GM21528 (cell line): ENCODE results near the gene VTI1A.
"Not testable (repeated sequence)": the region's sequence is repeated elsewhere in the genome, so short reads cannot be mapped to it uniquely, and the experiment has no call there.

ENCODE experiments used
- ATAC-seq: cut with Tn5 transposase; IDR thresholded peaks from one replicate; pipeline ENCODE4 v1.9.1; 2021; ENCODE audit warnings: mild to moderate bottlenecking, moderate library complexity; ENCODE audit not compliant: unreplicated experiment, low FRiP score

Gene VTI1A

DNA sequence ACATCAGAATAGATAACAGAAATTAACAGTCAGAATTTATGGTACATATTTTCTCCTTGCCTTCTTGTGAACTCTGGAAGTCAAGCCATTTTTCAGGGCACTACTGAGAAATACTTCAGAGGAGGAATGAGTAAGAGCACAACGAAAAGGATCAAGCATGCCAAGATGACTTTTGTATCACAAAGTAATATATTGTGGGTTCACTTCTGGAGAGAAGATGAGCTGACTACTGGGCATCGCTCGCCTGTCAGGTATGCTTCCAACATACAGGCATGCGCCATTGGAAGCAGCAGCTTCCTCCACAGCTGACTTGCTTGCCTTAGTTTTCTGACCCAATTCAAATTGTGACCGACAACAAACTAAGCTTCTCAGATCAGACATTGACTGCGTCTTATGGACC is 137.3 kb downstream of the VTI1A start:
- ATAC-seq, result no peak

DNA sequence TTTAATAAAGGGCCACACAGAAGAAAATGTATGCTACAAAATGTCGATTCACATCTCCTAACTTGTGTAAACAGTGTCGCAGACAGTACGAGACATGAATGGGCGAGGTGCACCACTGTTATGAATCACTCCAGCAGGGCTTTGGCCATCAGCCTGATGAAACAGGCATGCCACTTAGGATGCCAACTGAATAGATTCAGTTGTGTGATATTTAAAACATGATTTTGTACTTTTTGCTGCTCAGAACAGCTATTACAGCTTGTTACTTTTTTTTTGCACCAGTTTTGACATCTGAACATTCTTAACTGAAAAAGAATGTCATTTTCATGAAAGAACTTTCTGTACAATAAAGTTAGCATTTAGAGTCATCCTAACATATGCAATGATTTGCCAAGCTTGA is 138.1 kb downstream of the VTI1A start:
- ATAC-seq, result no peak

DNA sequence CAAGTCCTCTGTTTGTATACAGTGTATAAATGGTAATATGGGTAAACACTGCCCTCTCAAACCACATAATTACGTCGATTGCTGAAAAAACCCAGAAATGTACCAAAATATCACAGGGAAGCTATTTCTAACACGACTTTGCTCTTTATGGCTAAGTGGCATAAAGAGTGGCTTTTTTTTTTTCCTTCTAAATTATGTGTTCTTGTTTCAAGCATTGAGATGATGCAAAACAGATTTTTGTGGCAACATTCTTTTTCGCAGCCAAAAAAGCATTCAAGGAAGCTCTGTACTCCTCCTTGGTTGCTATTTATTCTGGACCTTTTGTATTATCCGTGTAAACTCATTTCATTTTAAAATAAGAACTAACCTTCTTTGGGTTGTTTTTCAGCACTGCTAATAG is 138.9 kb downstream of the VTI1A start:
- ATAC-seq, result no peak

DNA sequence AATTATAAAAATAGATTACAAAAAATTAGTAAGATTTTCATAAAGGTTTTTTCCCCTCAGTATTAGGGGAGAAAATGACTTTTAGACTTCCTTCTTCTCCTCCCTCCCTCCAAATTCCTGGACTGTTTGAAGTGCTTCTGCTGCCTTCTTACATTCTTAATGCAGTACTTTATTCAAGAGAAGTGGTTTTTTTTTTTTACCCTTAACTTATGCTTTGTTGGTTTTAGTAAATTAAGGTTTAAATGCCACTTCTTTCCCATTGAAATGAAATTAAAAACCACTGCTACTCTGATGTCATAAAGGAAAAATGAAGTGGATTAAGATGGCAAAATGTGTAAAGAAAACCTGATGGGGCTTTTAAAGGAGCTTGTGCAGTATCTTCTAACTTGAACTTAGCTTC is 140.7 kb downstream of the VTI1A start:
- ATAC-seq, result no peak

DNA sequence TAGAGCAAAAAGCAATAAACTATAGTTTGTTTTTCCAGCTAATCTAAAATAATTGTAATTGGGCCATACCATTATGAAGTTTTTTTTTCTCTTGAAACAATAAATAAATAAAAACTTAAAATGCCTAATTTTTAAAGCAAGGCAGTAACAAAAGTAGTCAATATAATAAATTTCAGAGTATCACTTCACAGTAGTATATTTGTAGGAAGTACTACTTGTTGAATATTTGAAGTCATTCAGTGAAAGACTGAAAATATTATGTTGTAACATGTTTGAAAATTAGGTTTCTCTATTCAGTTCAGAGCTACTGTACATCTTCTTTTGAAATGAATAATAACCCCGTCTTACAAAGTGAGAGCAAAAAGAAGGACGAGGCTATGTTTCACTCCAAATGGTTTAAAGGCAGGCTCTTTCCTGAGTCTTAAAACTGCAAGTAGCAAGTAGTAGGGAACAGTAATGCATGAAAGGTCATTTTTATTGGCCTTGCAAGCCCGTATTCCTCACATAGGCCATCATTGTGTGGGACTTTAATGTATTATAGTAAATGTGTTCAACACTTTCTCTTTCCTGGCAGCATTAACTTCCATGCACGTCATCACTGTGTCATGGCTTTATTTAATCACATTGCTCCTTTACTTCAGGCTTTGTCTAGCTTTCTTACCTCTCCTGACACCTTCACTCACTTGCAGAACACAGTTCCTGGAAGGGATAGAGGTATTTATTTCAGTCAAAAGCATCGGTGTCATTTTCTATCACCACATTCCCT is 141.4 kb downstream of the VTI1A start:
- no peak for ATAC-seq

DNA sequence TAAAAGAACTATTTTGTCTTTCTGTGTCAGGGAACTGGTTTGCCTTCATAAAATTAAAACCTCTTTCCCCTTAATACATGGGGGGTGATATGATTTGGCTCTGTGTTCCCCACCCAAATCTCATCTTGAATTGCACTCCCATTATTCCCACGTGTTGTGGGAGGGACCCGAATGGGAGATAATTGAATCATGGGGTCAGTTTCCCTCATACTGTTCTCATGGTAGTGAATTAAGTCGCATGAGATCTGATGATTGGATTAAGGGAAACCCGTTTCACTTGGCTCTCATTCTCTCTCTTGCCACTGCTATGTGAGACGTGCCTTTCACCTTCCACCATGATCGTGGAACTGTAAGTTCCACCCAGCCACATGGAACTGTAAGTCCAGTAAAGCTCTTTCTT is 142.1 kb downstream of the VTI1A start:
- ATAC-seq, result no peak

DNA sequence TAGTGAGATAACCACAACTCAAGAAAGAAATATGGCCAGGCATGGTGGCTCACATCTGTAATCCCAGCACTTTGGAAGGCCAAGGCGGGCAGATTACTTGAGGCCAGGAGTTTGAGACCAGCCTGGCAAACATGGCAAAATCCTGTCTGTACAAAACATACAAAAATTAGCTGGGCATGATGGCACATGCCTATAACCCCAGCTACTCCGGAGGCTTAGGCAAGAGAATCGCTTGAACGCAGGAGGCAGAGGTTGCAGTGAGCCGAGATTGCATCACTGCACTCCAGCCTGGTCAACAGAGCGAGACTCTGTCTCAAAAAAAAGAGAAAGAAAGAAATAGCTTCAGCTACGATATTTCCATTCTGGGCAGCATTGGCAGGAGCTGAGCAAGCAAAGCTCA is 143.8 kb downstream of the VTI1A start:
- not testable (repeated sequence) for ATAC-seq

DNA sequence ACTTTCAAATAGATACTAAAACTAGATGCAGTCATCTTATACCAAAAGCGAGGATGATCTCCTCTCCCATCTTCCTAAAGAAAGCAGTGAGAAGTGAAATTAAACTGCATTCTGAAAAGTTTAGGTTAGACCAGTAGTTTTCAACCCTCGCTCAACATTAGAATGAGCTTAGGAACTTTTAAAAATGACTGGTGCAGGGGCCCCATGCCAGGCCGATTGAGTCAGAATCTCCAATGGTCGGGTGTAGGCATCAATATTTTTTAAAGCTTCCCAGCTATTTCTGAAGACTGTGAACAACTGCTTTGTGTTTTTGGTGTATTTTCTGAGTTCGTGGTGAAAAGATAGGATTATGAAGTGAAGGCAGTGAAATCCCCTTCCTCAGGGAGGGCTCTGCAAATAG is 146.0 kb downstream of the VTI1A start:
- ATAC-seq, result no peak

DNA sequence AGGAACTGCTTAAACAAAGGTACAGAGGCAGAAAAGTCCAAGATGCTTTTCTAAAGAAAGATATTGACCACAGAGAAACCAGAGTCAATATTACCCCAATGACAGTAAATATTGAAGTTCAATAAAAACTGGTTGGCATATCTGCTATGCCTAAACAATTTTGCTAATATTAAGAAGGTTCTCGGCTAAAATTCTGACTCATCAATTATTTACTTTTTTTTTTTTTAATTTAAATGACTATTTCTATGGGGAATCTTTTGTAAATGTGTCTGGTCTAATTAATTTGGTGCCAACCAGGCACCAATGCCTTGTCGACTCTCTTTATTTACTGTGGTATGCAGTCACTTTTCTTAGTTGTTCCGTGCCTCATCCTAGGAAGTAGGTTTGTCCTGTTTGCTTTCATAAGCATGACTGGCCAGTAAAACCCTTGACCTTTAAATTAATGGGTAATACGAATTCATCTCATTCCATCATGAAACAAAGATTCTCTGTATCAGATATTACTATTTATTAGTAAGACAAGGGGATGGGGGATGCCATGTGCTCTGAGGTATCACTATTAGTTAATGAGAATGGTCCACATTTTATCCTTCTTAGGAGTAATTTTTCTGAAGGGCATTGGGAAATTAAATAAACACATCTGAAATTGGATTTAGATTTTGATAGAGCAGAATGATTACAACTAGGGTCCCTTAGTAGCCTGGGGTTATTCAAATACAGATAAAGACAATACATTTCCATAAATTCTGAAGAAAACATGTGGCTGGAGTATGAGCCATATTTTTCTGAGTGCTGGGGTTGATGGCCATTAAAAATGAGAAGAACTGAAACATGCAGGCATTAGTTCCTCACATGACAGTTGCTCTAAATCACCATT is 154.4 kb downstream of the VTI1A start:
- ATAC-seq, result no peak

DNA sequence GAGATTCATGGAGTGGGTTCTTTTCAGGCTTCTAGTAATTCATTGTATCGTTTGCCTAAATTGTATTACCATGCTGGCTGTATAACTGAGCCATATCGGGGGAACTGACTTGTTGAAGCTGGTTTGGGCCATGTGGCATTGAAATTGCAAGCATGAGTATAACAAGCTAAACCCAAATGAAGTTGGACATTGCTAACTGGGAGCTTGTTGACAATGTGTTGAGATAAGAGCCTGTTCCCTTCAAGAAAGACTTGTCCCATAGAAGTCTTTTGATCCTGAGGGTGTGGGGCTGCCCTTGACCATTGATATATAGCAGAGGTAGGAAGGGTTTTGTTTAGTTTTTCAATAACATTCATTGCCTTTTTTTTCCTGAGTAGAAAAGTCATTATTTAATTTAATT is 156.0 kb downstream of the VTI1A start:
- ATAC-seq, result no peak

DNA sequence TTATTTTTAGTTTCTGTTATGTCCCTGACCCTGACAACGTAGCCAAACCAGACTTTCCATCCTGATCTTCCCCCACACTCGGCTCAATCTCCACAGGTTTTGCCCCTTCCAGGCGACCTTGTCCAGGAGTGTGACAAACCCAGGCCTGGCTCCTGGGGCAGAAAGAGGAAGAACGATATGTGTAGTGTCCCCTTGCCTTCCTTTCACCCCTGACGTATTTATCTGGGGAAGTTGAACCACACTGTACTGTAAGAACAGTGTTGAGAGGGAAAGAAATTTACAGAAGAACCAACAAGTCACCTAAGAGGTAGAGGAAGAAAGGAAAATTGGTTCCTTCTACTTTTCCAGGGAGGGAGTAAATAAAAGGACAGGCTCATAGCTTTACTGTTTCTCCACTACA is 158.0 kb downstream of the VTI1A start:
- no peak for ATAC-seq

DNA sequence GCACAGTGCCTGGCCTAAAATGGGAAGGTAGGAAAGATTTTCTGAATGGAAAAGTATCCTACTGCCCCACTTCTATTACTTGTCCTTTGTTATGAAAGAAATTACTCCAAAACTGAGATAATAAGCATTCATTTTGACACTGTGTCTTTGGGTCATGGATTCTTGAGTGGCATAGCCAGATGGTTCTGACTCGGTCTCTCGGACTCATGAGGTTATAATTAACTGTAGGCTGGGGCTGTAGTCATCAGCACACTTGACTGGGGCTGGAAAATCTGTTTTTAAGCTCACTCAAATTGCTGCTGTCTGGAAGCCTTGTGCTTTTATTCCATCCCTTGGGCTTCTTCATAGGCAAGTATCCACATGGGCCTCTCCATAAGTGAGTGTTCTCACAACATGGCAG is 160.5 kb downstream of the VTI1A start:
- ATAC-seq, result no peak

DNA sequence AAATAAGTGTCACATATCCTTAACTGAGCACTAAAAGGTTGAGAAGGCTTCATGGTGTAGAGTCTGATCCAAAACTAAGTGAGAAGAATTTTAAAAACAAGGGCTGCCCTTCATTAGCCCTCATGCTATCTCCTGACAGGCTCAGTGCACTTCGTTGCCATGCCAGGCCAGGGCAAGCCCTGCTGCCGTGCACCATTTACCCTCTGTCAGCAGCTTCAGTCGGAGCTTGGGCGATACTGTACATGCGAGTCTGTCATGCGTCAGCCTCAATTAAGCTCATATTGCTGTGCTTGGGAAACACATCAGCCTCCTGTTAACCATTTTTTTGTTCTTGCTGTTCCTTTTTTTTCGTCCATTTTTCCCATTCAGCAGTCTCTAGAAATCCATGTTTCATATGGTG is 166.6 kb downstream of the VTI1A start:
- no peak for ATAC-seq

DNA sequence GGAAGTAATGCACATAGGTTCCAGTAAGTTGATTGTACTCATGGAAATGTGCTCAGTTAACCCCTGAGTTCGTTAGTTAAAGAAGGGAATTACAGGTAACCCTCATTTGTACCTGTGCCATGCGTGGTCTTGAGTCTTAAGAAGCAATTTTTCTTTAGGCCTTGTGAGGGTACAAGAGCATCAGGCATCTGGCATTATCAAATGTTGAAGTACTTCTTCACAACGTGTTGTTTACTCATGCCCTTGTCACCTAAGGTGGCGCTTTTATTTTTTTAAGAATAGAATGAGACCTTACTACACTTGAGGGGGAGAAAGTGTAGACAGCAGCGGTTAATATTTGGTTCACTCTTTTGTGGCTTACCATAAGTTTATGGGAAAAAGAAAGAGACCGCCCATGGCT is 167.1 kb downstream of the VTI1A start:
- no peak for ATAC-seq

DNA sequence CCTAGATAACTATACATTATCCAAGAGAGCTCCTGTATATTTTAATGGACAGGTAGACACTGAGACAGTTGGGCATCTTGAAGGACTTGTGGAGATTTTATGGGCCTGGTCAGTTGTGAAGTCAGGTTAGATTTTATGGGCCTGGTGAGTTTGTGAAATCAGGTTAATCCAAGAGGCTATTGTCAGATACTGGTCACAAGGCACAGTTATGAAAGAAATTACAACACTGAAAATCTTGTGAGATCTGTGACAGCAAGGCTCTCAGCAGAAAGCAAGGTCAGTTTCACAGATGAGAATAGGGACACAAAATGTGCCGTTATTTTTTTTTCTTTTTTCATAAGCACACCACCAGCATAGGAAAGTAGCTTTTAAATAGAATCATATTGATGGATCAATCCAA is 167.6 kb downstream of the VTI1A start:
- no peak for ATAC-seq

DNA sequence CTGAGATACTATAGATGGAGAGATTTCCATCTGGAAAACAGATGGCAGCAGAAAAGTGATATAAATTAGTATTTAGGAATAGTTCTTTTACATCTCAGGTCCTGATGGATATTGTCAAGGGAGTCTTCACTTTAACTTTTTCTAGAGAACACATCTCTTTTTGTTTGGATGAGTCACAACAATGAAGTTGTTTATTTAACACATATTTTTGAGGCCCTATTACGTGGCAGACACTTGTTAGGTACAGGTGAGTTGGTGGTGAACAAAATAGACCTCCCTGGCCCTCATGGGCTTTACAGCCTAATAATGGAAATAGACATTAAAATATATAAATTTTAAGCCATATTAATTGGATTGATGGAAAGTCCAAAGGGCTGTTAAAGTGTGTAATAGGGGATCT is 168.3 kb downstream of the VTI1A start:
- ATAC-seq, result no peak

DNA sequence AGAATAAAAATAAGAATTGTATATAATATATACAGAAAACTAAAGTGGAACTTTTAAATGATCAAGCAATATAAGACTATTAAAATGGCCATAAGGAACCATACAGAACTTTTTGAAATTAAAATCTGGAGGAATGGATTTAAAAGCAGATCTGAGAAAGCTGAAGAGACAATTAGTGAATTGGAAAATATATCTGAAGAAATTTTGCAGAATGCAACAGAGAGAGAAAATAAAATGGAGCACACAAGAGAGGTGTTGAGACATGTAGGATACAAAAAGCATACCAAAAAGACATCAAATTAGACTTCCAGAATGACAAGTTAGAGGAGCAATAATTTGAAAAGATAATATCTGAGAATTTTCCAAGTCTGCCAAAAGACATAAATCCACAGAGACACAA is 169.6 kb downstream of the VTI1A start:
- no peak for ATAC-seq

DNA sequence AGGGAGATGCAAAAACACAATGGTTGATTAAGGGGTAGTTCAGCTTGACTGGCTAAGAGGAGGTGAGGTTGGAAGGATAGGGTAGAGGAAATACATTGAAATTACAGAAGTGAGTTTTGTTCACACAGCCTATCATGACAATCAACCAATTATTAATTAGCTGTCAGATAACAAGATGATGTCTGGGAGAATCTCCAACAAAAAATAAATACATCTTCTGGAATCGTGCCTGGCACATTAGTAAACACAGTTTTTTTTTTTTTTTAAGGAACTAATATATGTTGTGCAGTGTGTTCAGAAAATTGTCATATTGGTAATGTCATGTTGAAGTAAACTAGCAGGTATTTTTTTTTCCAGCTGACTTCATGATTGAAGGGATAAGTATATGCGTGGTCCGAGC is 171.8 kb downstream of the VTI1A start:
- ATAC-seq, result no peak

DNA sequence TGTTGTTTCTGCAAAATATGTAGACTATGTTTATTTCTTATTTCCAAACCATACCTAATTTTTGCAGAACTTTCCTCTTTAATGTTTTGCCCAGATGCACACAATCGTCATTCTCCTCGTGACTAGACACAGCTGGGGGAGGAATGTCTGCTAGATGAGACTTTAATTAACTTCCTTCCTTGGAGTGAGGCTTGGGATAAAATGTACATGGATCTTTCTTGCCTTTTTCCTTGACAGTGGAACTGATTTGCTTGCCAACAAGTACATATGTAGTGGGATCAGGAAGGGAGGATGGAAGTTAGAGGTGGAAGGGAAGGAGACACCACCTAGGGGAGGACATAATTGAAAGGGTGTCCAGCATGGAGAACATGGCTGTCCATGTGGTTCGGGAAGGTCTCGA is 172.5 kb downstream of the VTI1A start:
- no peak for ATAC-seq

DNA sequence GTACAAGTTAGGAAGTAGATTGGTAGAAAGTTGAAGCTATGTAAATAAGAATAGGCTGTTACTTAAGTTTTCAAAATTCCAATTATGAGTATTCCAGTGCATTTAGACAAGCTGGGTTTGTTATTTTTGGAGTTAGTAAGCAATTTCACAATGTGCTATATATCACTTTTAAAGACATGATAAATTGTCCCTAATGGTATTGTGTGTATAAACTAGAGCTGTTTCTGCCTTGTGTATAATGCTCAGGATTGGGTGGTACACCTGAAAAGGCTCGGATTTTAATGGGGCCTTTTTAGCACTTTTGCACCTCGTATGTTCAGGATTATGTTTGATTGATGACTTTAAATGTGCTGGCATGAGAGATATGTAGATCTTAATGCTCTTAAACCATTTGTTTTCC is 175.8 kb downstream of the VTI1A start:
- ATAC-seq, result no peak

DNA sequence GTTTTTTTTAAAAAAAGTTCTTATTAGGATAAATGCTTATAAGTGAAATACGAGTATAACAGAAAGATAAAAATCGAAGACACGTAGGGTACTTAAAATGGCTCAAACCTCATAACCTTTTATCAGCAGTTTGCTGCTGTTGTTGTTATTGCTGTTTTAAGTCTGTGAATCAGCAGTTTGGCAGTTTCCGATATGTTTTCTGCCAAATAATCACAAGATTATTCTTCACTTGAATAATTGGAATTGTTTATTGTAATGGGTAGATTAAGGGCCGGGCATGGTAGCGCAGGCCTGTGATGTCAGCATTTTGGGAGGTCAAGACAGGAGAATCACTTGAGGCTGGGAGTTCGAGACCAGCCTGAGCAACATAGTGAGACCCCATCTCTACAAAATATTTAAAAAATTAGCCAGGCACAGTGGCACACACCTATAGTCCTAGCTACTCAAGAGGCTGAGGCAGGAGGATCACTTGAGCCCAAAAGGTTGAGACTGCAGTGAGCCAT is 177.6 kb downstream of the VTI1A start:
- ATAC-seq, result no peak
